Astrocyte (in vitro differentiated cells and primary cell): ENCODE measurements around the gene MAB21L1.

Source experiments
- CTCF ChIP-seq: IDR thresholded peaks from 2 replicates; pipeline ENCODE4 v1.5.1; 2011; ENCODE audit warnings: low read depth, mild to moderate bottlenecking, inconsistent platforms, low read length, moderate library complexity; ENCODE audit not compliant: insufficient read depth
- EZH2 ChIP-seq: IDR thresholded peaks from 2 replicates; pipeline ENCODE4 v1.6.1; 2012; ENCODE audit warnings: mild to moderate bottlenecking, low read length, inconsistent platforms; ENCODE audit not compliant: insufficient read depth

- TF ChIP-seq CTCF (no peak), EZH2 (no peak)
Observed at GRCh38 chr13:35457258-35457657, 19.2 kb downstream of the MAB21L1 start.
